Neuronal stem cell (in vitro differentiated cells): ENCODE measurements around the gene CCDC12.
A peak's percentile ranks its signal among the peaks of the same experiment; 100 is the strongest.

Experiments
- DNase-seq: peaks from one replicate; pipeline ENCODE4 v3.0.0-alpha.2; 2013; ENCODE audit warnings: low spot score
- H2AFZ ChIP-seq: one replicate; pipeline ENCODE4 v1.6.1; 2013; ENCODE audit warnings: mild to moderate bottlenecking, low read length, inconsistent platforms
- H2AK5ac ChIP-seq: 2 replicates; pipeline ENCODE4 v1.6.1; 2013; ENCODE audit warnings: low read depth, mild to moderate bottlenecking, inconsistent platforms, low read length, moderate library complexity, mixed read lengths
- H2BK120ac ChIP-seq: 2 replicates; pipeline ENCODE4 v1.6.1; 2013; ENCODE audit warnings: low read depth, mild to moderate bottlenecking, inconsistent platforms, low read length, moderate library complexity, mixed read lengths
- H2BK12ac ChIP-seq: one replicate; pipeline ENCODE4 v1.6.1; 2013; ENCODE audit warnings: low read length, inconsistent platforms
- H2BK15ac ChIP-seq: 2 replicates; pipeline ENCODE4 v1.6.1; 2013; ENCODE audit warnings: mild to moderate bottlenecking, low read length, inconsistent platforms, mixed read lengths
- H2BK5ac ChIP-seq: one replicate; pipeline ENCODE4 v1.6.1; 2013; ENCODE audit warnings: inconsistent platforms, mild to moderate bottlenecking, low read length, moderate library complexity
- H3K14ac ChIP-seq: one replicate; pipeline ENCODE4 v1.6.1; 2013; ENCODE audit warnings: low read length, inconsistent platforms
- H3K18ac ChIP-seq: 2 replicates; pipeline ENCODE4 v1.6.1; 2013; ENCODE audit warnings: low read length, inconsistent platforms
- H3K23ac ChIP-seq: 2 replicates; pipeline ENCODE4 v1.6.1; 2013; ENCODE audit warnings: low read depth, mild to moderate bottlenecking, mixed read lengths, low read length, inconsistent platforms; ENCODE audit not compliant: poor library complexity
- H3K27ac ChIP-seq: replicated peaks from 3 replicates; pipeline ENCODE4 v1.5.1; 2013; ENCODE audit warnings: low read length, inconsistent platforms
- H3K27me3 ChIP-seq, 3 experiments: 2 replicates each; pipeline ENCODE4 v1.6.1; 2013; ENCODE audit warnings: low read length in 3 of 3, mild to moderate bottlenecking in 2 of 3, inconsistent platforms in 1 of 3, low read depth in 1 of 3, mixed read lengths in 1 of 3, moderate library complexity in 1 of 3; ENCODE audit not compliant: control insufficient read depth in 3 of 3, insufficient read depth in 3 of 3
- H3K36me3 ChIP-seq, 2 donors: replicated peaks in 1 of 2; 2 replicates each; pipeline ENCODE4 v1.6.1; 2013; ENCODE audit warnings: low read length in 2 of 2; ENCODE audit not compliant: control insufficient read depth in 2 of 2, insufficient read depth in 2 of 2
- H3K4ac ChIP-seq: 2 replicates; pipeline ENCODE4 v1.6.1; 2013; ENCODE audit warnings: inconsistent platforms, mild to moderate bottlenecking, low read length, moderate library complexity
- H3K4me1 ChIP-seq, 2 donors: 1 replicate in 1 of 2; 2 replicates in 1 of 2; pipeline ENCODE4 v1.6.1; 2013; ENCODE audit warnings: low read length in 2 of 2, low read depth in 1 of 2; ENCODE audit not compliant: control insufficient read depth in 2 of 2, insufficient read depth in 1 of 2
- H3K4me2 ChIP-seq: one replicate; pipeline ENCODE4 v1.6.1; 2013; ENCODE audit warnings: mild to moderate bottlenecking, low read length, inconsistent platforms; ENCODE audit not compliant: insufficient read depth, poor library complexity, severe bottlenecking
- H3K4me3 ChIP-seq, 2 donors: 2 replicates each; pipeline ENCODE4 v1.5.1; 2013; ENCODE audit warnings: low read length in 2 of 2, mild to moderate bottlenecking in 2 of 2, inconsistent platforms in 1 of 2, moderate library complexity in 1 of 2
- H3K79me1 ChIP-seq: one replicate; pipeline ENCODE4 v1.6.1; 2013; ENCODE audit warnings: low read depth, mild to moderate bottlenecking, inconsistent platforms, low read length, moderate library complexity
- H3K9ac ChIP-seq: one replicate; pipeline ENCODE4 v1.6.1; 2013; ENCODE audit warnings: mild to moderate bottlenecking, low read depth, low read length, inconsistent platforms; ENCODE audit not compliant: poor library complexity
- H3K9me3 ChIP-seq, 2 donors: replicated peaks in 1 of 2; 2 replicates each; pipeline versions ENCODE3 to v1.6.1; 2013; ENCODE audit warnings: low read length in 2 of 2, mild to moderate bottlenecking in 2 of 2, inconsistent platforms in 1 of 2, low read depth in 1 of 2, mixed read lengths in 1 of 2, moderate library complexity in 1 of 2; ENCODE audit not compliant: control insufficient read depth in 2 of 2, insufficient read depth in 1 of 2
- H4K8ac ChIP-seq: one replicate; pipeline ENCODE4 v1.6.1; 2013; ENCODE audit warnings: low read depth, mild to moderate bottlenecking, inconsistent platforms, low read length, moderate library complexity
- H4K91ac ChIP-seq: one replicate; pipeline ENCODE4 v1.6.1; 2013; ENCODE audit warnings: low read length, low read depth, mild to moderate bottlenecking, inconsistent platforms; ENCODE audit not compliant: poor library complexity
- WGBS, 2 donors: extraction: QIAGEN DNeasy Blood & Tissue Kit; methylation state at CpG; one replicate each; pipeline ENCODE4 v1.1.7; 2013; ENCODE audit warnings: missing lambda C conversion rate in 2 of 2, mixed read lengths in 1 of 2; ENCODE audit not compliant: insufficient read length in 2 of 2, insufficient replicate concordance in 1 of 2; ENCODE audit errors: extremely low coverage in 2 of 2; 5-methylcytosine and 5-hydroxymethylcytosine counted together

Gene CCDC12

DNA sequence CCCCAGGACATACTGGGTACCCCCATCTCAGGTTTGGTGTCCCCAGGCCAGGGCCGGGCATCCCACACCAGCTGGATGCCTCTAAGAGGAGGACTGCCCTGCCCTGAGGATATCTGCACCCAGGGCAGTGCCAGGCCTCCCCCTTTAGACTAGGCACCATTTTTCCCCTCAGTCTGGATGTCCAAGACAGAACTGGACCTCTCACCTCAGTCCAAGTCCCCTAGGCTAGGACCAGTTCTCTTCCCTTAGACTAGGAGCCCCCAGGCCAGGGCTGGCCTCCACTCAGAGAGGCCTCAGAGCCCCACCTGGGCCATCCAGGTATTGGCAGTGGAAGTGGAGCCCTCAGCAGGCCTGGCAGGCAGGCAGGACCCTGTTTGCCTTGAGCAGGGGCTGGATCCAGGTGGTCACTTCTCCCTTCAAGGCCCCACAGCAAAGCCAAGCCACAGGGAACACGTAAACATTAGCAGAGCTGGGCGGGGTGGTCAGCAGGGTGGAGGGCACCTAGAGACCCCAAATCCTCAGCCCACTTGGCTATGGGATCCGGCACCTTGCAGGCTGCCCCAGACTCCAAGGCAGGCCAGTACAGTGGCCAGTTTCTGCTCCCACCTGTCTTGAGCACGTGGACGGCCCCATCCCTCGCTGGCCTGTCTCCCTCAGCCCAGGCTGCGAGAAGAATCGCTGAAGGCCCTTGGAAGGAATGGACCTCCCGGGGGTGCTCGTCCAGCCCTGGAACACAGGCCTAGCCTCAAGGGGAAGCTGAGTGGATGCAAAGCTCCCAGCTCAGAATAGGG is 70.7 kb downstream of the CCDC12 start:
- Histone ChIP-seq H3K4me2 (no peak overlapping the region), H3K14ac (no peak overlapping the region), H4K91ac (no peak overlapping the region), H3K9ac (no peak overlapping the region), H2AFZ (no peak overlapping the region), H3K4me3 (no peak overlapping the region), H3K18ac (peak overlapping the region; percentile 61), H3K79me1 (no peaks in the 10 kb centered on the region), H3K4ac (peak overlapping the region; percentile 72), H2BK15ac (no peak overlapping the region), H2BK120ac (no peak overlapping the region), H4K8ac (no peak overlapping the region), H3K23ac (no peak overlapping the region), H2BK5ac (no peak overlapping the region), H2BK12ac (no peak overlapping the region), H3K27me3 (peaks cover 0 to 5% (median 3%) of the 10 kb centered on the region in 3 experiments), H3K36me3 (peaks cover 0 to 2% of the 10 kb centered on the region in 2 donors), H2AK5ac (peak overlapping the region; percentile 44), H3K4me1 (peaks cover 0 to 4% of the 10 kb centered on the region in 2 donors), H3K27ac (no peak overlapping the region), H3K9me3 (no peaks in the 10 kb centered on the region)
- no peak for DNase-seq
- WGBS, 2 donors: no CpG with 5 or more reads among the region's 11 CpGs

DNA sequence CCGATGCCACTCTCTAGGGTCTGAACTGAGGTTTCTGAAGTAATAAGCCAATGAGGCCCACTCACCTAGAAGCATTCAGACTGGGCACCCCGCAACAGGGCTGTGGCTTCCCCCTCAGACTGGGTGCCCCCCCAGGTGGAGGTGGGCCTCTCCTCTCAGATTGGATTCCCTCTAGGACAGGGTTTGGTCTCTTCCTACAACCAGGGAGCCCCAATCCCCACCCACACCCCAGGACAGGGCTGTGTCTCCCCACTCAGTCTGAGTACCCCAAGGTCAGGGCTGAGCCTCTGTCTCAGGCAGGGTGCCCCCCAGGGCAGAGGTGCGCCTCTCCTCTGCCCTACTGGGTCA is 71.4 kb downstream of the CCDC12 start:
- H3K18ac ChIP-seq: no peak overlapping the region
- H3K4ac ChIP-seq: no peak overlapping the region
- no peak overlapping the region for H4K91ac ChIP-seq
- H3K9ac ChIP-seq: no peak overlapping the region
- DNase-seq: no peak
- peaks cover 0 to 2% of the 10 kb centered on the region in 2 donors for H3K36me3 ChIP-seq
- peaks cover 0 to 4% of the 10 kb centered on the region in 2 donors for H3K4me1 ChIP-seq
- peaks cover 0 to 2% of the 10 kb centered on the region in 2 donors for H3K9me3 ChIP-seq
- peaks cover 0 to 5% (median 3%) of the 10 kb centered on the region in 3 experiments for H3K27me3 ChIP-seq
- no peak overlapping the region for H2BK5ac ChIP-seq
- no peak overlapping the region for H3K23ac ChIP-seq
- H3K4me3 ChIP-seq: no peak overlapping the region
- peaks cover 2% of the 10 kb centered on the region for H3K79me1 ChIP-seq
- H3K4me2 ChIP-seq: no peak overlapping the region
- H2AK5ac ChIP-seq: peak overlapping the region; percentile 40
- no peak overlapping the region for H2AFZ ChIP-seq
- no peak overlapping the region for H3K27ac ChIP-seq
- no peak overlapping the region for H2BK120ac ChIP-seq
- no peak overlapping the region for H2BK15ac ChIP-seq
- H4K8ac ChIP-seq: no peak overlapping the region
- WGBS, 2 donors: no CpG with 5 or more reads among the region's 3 CpGs
- H3K14ac ChIP-seq: no peak overlapping the region
- H2BK12ac ChIP-seq: no peak overlapping the region

DNA sequence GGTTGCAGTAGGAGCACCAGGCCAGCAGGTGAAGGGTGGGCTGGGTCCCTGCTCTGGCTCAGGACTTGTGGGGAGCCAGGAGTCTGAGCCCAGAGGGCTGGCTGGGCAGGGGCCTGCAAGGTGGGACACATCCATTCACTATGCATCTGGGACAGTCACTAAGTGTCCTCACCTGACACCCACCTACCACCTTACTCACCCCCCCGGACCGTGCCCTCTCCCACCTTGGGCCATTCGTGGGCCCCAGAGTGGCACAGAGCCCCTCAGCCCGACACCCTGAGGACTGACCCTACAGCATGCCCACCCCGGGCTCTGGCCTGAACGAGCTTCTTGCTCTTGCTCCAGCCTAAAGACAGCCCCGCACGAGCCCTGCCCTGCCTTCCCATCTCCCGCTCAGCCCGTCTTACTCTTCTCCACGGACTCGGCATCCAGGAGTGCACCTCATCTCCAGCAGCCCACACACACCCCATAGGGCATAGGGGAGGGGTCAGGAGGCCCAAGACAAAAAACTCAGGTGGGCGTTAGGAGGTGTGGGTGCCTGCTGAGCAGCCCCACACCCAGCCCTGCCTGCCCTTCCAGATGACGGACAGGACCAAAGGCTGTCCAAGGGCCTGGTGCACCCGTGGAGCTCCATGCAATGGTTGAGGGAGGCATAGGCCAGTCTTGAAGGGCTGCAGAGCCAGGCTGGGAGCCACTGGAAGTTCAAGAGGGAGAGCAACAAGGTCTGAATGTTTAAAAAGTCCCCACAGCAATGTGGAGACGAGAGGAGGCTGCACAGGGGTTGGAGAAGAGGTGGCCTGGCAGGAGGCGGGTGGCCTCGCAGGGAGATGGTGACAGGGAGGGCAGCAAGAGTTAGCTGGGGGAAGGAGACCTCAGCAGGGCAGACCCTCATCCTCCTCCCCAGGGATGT is 72.0 kb downstream of the CCDC12 start:
- no peak overlapping the region for H3K27ac ChIP-seq
- no peak overlapping the region for H3K23ac ChIP-seq
- peaks cover 0 to 3% of the 10 kb centered on the region in 2 donors for H3K4me1 ChIP-seq
- H2BK120ac ChIP-seq: no peak overlapping the region
- H3K4ac ChIP-seq: no peak overlapping the region
- H3K18ac ChIP-seq: peak overlapping the region; percentile 18
- no peak overlapping the region for H3K14ac ChIP-seq
- H3K4me2 ChIP-seq: no peak overlapping the region
- no peak overlapping the region for H4K8ac ChIP-seq
- H2BK5ac ChIP-seq: no peak overlapping the region
- no peak for DNase-seq
- WGBS, 2 donors: no CpG with 5 or more reads among the region's 18 CpGs
- H3K27me3 ChIP-seq: peaks cover 0 to 5% (median 3%) of the 10 kb centered on the region in 3 experiments
- peaks cover 2% of the 10 kb centered on the region for H3K79me1 ChIP-seq
- no peak overlapping the region for H2BK12ac ChIP-seq
- peaks cover 0 to 2% of the 10 kb centered on the region in 2 donors for H3K36me3 ChIP-seq
- no peak overlapping the region for H4K91ac ChIP-seq
- H3K9me3 ChIP-seq: peaks cover 0 to 2% of the 10 kb centered on the region in 2 donors
- no peak overlapping the region for H3K9ac ChIP-seq
- no peak overlapping the region for H3K4me3 ChIP-seq
- peak overlapping the region; percentile 40 for H2AK5ac ChIP-seq
- H2BK15ac ChIP-seq: no peak overlapping the region
- no peak overlapping the region for H2AFZ ChIP-seq
